Stomach (tissue), 4 donors: ENCODE results near the gene TMEM52B.

Experiments used
- CTCF ChIP-seq, 7 experiments: fragments of 450-650 bp in 4 of 7; fragments of 200-600 bp in 3 of 7; sonication (generic) in 3 of 7; IDR thresholded peaks; one replicate each; pipeline ENCODE4 v1.5.1; 2016 to 2019; ENCODE audit warnings: antibody characterized with exemption in 7 of 7, control low read depth in 2 of 7, mild to moderate bottlenecking in 1 of 7
- EP300 ChIP-seq: sonication (generic); formaldehyde crosslinking; IDR thresholded peaks from one replicate; pipeline ENCODE4 v1.6.1; 2017; ENCODE audit warnings: antibody characterized with exemption
- POLR2A ChIP-seq, 4 donors: fragments of 450-650 bp; IDR thresholded peaks; one replicate each; pipeline ENCODE4 v1.6.1; 2016; ENCODE audit warnings: antibody characterized with exemption in 4 of 4, control low read depth in 2 of 4, mild to moderate bottlenecking in 1 of 4, moderate library complexity in 1 of 4
- POLR2AphosphoS5 ChIP-seq, 3 donors: sonication (generic); formaldehyde crosslinking; IDR thresholded peaks; one replicate each; pipeline ENCODE4 v1.6.1; 2016; ENCODE audit warnings: antibody characterized with exemption in 3 of 3

- TF ChIP-seq POLR2A (IDR thresholded peaks at IDR 0.05): no peak
- no peak for TF ChIP-seq CTCF (IDR thresholded peaks at IDR 0.05)
- no peak for TF ChIP-seq EP300
- no peak for TF ChIP-seq POLR2AphosphoS5 (IDR thresholded peaks at IDR 0.05)
Observed at GRCh38 chr12:10165421-10165820, 13.4 kb upstream of the TMEM52B start.
